ENCODE measurements around the gene VWA5B1. TPM values are rescaled to one million over a fixed set of nuclear protein-coding genes. Genes with fewer than 3 reads are reported as not detected.

VWA5B1 gene
- total and polyA plus RNA-seq, 10 of the 15 experiments (the other 5 are each of a cell fraction or from before 2014, with no cell fraction given): under 0.01 to 0.05 (median 0.01) TPM; not detected in 7

DNA sequence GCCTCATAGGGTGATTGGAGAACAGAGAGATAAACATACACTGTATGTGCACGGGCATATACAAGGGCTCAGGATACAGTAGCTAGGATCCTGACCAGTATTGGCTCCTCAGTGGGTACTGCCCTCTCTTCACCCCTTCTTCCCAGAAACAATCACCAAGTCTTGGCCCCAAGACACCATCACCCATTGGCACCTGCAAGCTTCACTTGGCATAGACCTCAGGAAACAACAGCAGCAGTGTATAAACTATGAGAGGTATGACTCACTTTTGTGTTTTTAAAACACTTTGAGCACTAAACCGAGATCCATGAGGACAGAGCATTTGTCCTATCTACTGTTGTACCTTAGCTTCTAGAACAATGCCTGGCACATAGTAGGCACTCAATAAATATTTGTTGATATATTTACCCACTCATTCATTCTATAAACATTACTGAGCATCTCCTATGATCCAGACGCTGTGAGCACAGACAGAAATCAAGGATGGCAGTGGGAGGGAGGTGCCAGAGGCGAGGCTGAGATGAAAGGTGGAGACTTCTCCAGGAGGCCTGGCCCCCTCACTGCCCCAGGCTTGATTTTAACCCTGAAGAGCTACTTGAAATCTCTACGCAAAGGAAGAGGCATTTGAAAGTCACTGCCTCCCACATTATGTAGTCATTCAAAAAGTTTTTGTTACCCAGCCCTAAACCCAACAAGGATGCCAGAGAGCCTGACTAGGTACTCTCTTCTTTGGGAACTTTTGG is 100.1 kb downstream of the VWA5B1 start:
- H3K4me3 ChIP-seq: no peak overlapping the region
- ChIA-PET RAD21 (ENCODE audit: unreplicated experiment) (no interaction called here), POLR2A (no interaction called here), CTCF (no interaction called here), SMC1A (ENCODE audit: uncharacterized antibody, unreplicated experiment) (no interaction called here)
- DNase-seq (ENCODE audit: low read depth, low spot score): no peak
- H4K20me1 ChIP-seq (ENCODE audit: control insufficient read depth, insufficient read depth): no peaks in the 10 kb centered on the region
- in situ Hi-C loops (cut with MboI) (no loop called here), intact Hi-C loops (cut with micrococcal nuclease; ENCODE audit: unreplicated experiment) (no loop called here)
- no peak for ATAC-seq
- no peak overlapping the region for H3K27ac ChIP-seq (ENCODE audit: control insufficient read depth, insufficient read depth)
- H3K4me2 ChIP-seq (ENCODE audit: control insufficient read depth, insufficient read depth): no peak overlapping the region
- no peaks in the 10 kb centered on the region for H3K79me2 ChIP-seq (ENCODE audit: control insufficient read depth, insufficient read depth, low read length)
- no TSS peak for BruUV-seq (replicated peaks)
- no peaks in the 10 kb centered on the region for H3K36me3 ChIP-seq (ENCODE audit: control insufficient read depth in 2 of 2, insufficient read depth in 2 of 2, low read length in 1 of 2)
- no peaks in the 10 kb centered on the region for H3K4me1 ChIP-seq (ENCODE audit: control insufficient read depth, insufficient read depth, low read length)
- peaks cover 2 to 3% of the 10 kb centered on the region in 2 experiments; a peak in 3 of 4 replicates for H3K27me3 ChIP-seq (replicated peaks in 1 of 2; ENCODE audit: control insufficient read depth in 2 of 2, insufficient read depth in 2 of 2, low read length in 1 of 2)
- TF ChIP-seq IKZF1 (conservative IDR thresholded peaks at IDR 0.05): no peak
- TF ChIP-seq, protein P1, sequence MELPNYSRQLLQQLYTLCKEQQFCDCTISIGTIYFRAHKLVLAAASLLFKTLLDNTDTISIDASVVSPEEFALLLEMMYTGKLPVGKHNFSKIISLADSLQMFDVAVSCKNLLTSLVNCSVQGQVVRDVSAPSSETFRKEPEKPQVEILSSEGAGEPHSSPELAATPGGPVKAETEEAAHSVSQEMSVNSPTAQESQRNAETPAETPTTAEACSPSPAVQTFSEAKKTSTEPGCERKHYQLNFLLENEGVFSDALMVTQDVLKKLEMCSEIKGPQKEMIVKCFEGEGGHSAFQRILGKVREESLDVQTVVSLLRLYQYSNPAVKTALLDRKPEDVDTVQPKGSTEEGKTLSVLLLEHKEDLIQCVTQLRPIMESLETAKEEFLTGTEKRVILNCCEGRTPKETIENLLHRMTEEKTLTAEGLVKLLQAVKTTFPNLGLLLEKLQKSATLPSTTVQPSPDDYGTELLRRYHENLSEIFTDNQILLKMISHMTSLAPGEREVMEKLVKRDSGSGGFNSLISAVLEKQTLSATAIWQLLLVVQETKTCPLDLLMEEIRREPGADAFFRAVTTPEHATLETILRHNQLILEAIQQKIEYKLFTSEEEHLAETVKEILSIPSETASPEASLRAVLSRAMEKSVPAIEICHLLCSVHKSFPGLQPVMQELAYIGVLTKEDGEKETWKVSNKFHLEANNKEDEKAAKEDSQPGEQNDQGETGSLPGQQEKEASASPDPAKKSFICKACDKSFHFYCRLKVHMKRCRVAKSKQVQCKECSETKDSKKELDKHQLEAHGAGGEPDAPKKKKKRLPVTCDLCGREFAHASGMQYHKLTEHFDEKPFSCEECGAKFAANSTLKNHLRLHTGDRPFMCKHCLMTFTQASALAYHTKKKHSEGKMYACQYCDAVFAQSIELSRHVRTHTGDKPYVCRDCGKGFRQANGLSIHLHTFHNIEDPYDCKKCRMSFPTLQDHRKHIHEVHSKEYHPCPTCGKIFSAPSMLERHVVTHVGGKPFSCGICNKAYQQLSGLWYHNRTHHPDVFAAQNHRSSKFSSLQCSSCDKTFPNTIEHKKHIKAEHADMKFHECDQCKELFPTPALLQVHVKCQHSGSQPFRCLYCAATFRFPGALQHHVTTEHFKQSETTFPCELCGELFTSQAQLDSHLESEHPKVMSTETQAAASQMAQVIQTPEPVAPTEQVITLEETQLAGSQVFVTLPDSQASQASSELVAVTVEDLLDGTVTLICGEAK (IDR thresholded peaks at IDR 0.05; ENCODE audit: borderline replicate concordance): no peak
- no peak for TF ChIP-seq TCF7 (IDR thresholded peaks at IDR 0.05; ENCODE audit: borderline replicate concordance)
- no peak for TF ChIP-seq SUZ12 (IDR thresholded peaks at IDR 0.05; ENCODE audit: unreplicated experiment)
- TF ChIP-seq ZNF24 (IDR thresholded peaks at IDR 0.05): no peak
- no peak for TF ChIP-seq POLR2AphosphoS2 (IDR thresholded peaks at IDR 0.05; ENCODE audit: low read depth, low read length)
- TF ChIP-seq, protein P2, sequence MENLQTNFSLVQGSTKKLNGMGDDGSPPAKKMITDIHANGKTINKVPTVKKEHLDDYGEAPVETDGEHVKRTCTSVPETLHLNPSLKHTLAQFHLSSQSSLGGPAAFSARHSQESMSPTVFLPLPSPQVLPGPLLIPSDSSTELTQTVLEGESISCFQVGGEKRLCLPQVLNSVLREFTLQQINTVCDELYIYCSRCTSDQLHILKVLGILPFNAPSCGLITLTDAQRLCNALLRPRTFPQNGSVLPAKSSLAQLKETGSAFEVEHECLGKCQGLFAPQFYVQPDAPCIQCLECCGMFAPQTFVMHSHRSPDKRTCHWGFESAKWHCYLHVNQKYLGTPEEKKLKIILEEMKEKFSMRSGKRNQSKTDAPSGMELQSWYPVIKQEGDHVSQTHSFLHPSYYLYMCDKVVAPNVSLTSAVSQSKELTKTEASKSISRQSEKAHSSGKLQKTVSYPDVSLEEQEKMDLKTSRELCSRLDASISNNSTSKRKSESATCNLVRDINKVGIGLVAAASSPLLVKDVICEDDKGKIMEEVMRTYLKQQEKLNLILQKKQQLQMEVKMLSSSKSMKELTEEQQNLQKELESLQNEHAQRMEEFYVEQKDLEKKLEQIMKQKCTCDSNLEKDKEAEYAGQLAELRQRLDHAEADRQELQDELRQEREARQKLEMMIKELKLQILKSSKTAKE (IDR thresholded peaks at IDR 0.05; ENCODE audit: low read depth, poor library complexity, severe bottlenecking): no peak
- TF ChIP-seq, protein P3, sequence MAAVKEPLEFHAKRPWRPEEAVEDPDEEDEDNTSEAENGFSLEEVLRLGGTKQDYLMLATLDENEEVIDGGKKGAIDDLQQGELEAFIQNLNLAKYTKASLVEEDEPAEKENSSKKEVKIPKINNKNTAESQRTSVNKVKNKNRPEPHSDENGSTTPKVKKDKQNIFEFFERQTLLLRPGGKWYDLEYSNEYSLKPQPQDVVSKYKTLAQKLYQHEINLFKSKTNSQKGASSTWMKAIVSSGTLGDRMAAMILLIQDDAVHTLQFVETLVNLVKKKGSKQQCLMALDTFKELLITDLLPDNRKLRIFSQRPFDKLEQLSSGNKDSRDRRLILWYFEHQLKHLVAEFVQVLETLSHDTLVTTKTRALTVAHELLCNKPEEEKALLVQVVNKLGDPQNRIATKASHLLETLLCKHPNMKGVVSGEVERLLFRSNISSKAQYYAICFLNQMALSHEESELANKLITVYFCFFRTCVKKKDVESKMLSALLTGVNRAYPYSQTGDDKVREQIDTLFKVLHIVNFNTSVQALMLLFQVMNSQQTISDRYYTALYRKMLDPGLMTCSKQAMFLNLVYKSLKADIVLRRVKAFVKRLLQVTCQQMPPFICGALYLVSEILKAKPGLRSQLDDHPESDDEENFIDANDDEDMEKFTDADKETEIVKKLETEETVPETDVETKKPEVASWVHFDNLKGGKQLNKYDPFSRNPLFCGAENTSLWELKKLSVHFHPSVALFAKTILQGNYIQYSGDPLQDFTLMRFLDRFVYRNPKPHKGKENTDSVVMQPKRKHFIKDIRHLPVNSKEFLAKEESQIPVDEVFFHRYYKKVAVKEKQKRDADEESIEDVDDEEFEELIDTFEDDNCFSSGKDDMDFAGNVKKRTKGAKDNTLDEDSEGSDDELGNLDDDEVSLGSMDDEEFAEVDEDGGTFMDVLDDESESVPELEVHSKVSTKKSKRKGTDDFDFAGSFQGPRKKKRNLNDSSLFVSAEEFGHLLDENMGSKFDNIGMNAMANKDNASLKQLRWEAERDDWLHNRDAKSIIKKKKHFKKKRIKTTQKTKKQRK (IDR thresholded peaks at IDR 0.05; ENCODE audit: low read depth, low read length): no peak
- no peak for TF ChIP-seq ZNF217 (IDR thresholded peaks at IDR 0.05)
- no peak for TF ChIP-seq STAT3 (IDR thresholded peaks at IDR 0.05; ENCODE audit: low read depth, low read length)
- TF ChIP-seq ZSCAN29 (IDR thresholded peaks at IDR 0.05): no peak
- no peak for TF ChIP-seq NR2F1 (conservative IDR thresholded peaks at IDR 0.05)
- TF ChIP-seq IKZF2 (IDR thresholded peaks at IDR 0.05): no peak
- no peak for TF ChIP-seq CREB1 (IDR thresholded peaks at IDR 0.05; ENCODE audit: low read depth)
- no peak for TF ChIP-seq BCL11A (IDR thresholded peaks at IDR 0.05; ENCODE audit: low read depth, low read length)
- no peaks in the 10 kb centered on the region; the same call in 2 of the 3 replicates for H3K9me3 ChIP-seq (replicated peaks; ENCODE audit: control insufficient read depth, insufficient read depth, low read length)
- no peak for FAIRE-seq
- H3K9ac ChIP-seq (ENCODE audit: control insufficient read depth, insufficient read depth, low read length): no peak overlapping the region
- WGBS (ENCODE audit: insufficient coverage, insufficient replicate concordance, low lambda C conversion rate, missing lambda C conversion rate): 19% methylated on average over 5 of the region's 5 CpGs
- H2AFZ ChIP-seq (ENCODE audit: control insufficient read depth, low read depth, low read length): no peak overlapping the region
